K562 (cell line): ENCODE results near the gene TXNIP. TPM values are rescaled to one million over a fixed set of nuclear protein-coding genes. Genes with fewer than 3 reads are reported as not detected.
A peak's percentile ranks its signal among the peaks of the same experiment; 100 is the strongest.

Experiments
- ATAC-seq: fragments of 200-7000 bp; cut with Tn5 transposase; 3 replicates; pipeline ENCODE4 v1.9.1; 2020; ENCODE audit warnings: moderate library complexity
- BruUV-seq: library from RNA; stranded (reverse); fragments of 400-500 nt; replicated peaks from 2 replicates; lab custom pipeline; 2021; lab: Mats Ljungman, UMichigan
- CTCF ChIA-PET: fragments of 300-600 bp; formaldehyde crosslinking; extraction: SDS; loops from one replicate; lab custom pipeline; 2021; ENCODE audit warnings: low intra/inter-chr PET ratio; lab: Yijun Ruan, JAX
- POLR2A ChIA-PET: fragments of 300-600, 350-650 bp; sonication (Branson Sonifier 250); formaldehyde crosslinking; extraction: SDS; loops from one replicate; lab custom pipeline; 2021; ENCODE audit warnings: antibody characterized with exemption, inconsistent platforms; lab: Yijun Ruan, JAX
- DNase-seq, 4 experiments: peaks; one replicate each; pipeline versions ENCODE4 v3.0.0 to v3.0.0-alpha.2; 2011 to 2018; ENCODE audit warnings: low spot score in 3 of 4, mixed read lengths in 3 of 4; ENCODE audit errors: extremely low read depth in 1 of 4
- FAIRE-seq: peaks from 2 replicates; lab custom pipeline; 2011; peaks lifted over from hg19 to GRCh38; lab: Jason Lieb, UNC
- H2AFZ ChIP-seq: 2 replicates; pipeline ENCODE4 v1.6.0; 2011; ENCODE audit warnings: low read depth, low read length, control low read depth, inconsistent platforms
- H3K27ac ChIP-seq: fragments of 200-600 bp; 3 replicates; pipeline ENCODE4 v1.8.0; 2011; ENCODE audit warnings: low read depth, mild to moderate bottlenecking, control low read depth, inconsistent platforms, low read length, moderate library complexity, mixed read lengths; ENCODE audit errors: extremely low read depth
- H3K27me3 ChIP-seq, 2 experiments: fragments of 300-600 bp in 1 of 2; 2 replicates in 1 of 2; 3 replicates in 1 of 2; pipeline versions ENCODE4 v1.6.0 to v1.8.0; 2011; ENCODE audit warnings: inconsistent platforms in 2 of 2, low read length in 2 of 2, mild to moderate bottlenecking in 1 of 2, mixed read lengths in 1 of 2, moderate library complexity in 1 of 2; ENCODE audit not compliant: control insufficient read depth in 2 of 2, insufficient read depth in 2 of 2
- H3K36me3 ChIP-seq: fragments of 300-600 bp; 3 replicates; pipeline ENCODE4 v1.8.0; 2011; ENCODE audit warnings: mild to moderate bottlenecking, low read length, inconsistent platforms; ENCODE audit not compliant: control insufficient read depth, insufficient read depth
- H3K4me1 ChIP-seq, 2 experiments: fragments of 200-600 bp in 1 of 2; replicated peaks in 1 of 2; 2 replicates in 1 of 2; 3 replicates in 1 of 2; pipeline versions ENCODE4 v1.5.1 to v1.8.0; 2011; ENCODE audit warnings: inconsistent platforms in 2 of 2, low read length in 2 of 2, mild to moderate bottlenecking in 1 of 2, mixed read lengths in 1 of 2, moderate library complexity in 1 of 2; ENCODE audit not compliant: control insufficient read depth in 2 of 2, insufficient read depth in 2 of 2
- H3K4me2 ChIP-seq: 2 replicates; pipeline ENCODE4 v1.6.1; 2011; ENCODE audit warnings: low read length, control low read depth, inconsistent platforms, mixed read lengths; ENCODE audit not compliant: insufficient read depth
- H3K4me3 ChIP-seq: fragments of 200-600 bp; sonication (generic), shearing (Covaris generic); 2 replicates; pipeline ENCODE4 v1.5.1; 2016; ENCODE audit warnings: control low read depth, inconsistent platforms
- H3K79me2 ChIP-seq: fragments of 200-600 bp; 3 replicates; pipeline ENCODE4 v1.8.0; 2011; ENCODE audit warnings: low read length, inconsistent platforms; ENCODE audit not compliant: control insufficient read depth, insufficient read depth
- H3K9ac ChIP-seq, 2 experiments: 2 replicates each; pipeline versions ENCODE4 v1.6.0 to v1.6.1; 2011; ENCODE audit warnings: low read depth in 2 of 2, low read length in 2 of 2, control low read depth in 1 of 2, inconsistent platforms in 1 of 2, mild to moderate bottlenecking in 1 of 2, mixed read lengths in 1 of 2; ENCODE audit not compliant: insufficient read depth in 1 of 2
- H3K9me1 ChIP-seq: one replicate; pipeline ENCODE4 v1.6.0; 2011; ENCODE audit warnings: inconsistent platforms, mild to moderate bottlenecking, low read length, moderate library complexity; ENCODE audit not compliant: control insufficient read depth, insufficient read depth
- H3K9me3 ChIP-seq: replicated peaks from 2 replicates; pipeline ENCODE4 v1.5.1; 2011; ENCODE audit warnings: low read depth, low read length, inconsistent platforms; ENCODE audit not compliant: control insufficient read depth, insufficient read depth
- H4K20me1 ChIP-seq: replicated peaks from 2 replicates; pipeline ENCODE4 v1.6.1; 2011; ENCODE audit warnings: low read length, inconsistent platforms, mixed read lengths; ENCODE audit not compliant: control insufficient read depth, insufficient read depth
- E2F6 ChIP-seq, 2 experiments: IDR thresholded peaks; 2 replicates each; pipeline ENCODE4 v1.6.1; 2011; ENCODE audit warnings: borderline replicate concordance in 1 of 2, control low read depth in 1 of 2, low read depth in 1 of 2, low read length in 1 of 2, mild to moderate bottlenecking in 1 of 2, mixed read lengths in 1 of 2, moderate library complexity in 1 of 2; ENCODE audit not compliant: insufficient read depth in 1 of 2, insufficient read length in 1 of 2, poor library complexity in 1 of 2, severe bottlenecking in 1 of 2; ENCODE audit errors: extremely low read depth in 1 of 2
- EGR1 ChIP-seq: fragments of 450-650 bp; conservative IDR thresholded peaks from 2 replicates; pipeline ENCODE4 v1.6.1; 2017; ENCODE audit warnings: mild to moderate bottlenecking
- GATAD2A ChIP-seq: fragments of 450-650 bp; IDR thresholded peaks from 2 replicates; pipeline ENCODE4 v1.6.1; 2017
- L3MBTL2 ChIP-seq: fragments of 450-650 bp; IDR thresholded peaks from 2 replicates; pipeline ENCODE4 v1.6.1; 2016; ENCODE audit warnings: mild to moderate bottlenecking, moderate library complexity
- MAX ChIP-seq: sonication (generic); formaldehyde crosslinking; IDR thresholded peaks from 2 replicates; pipeline ENCODE4 v1.9.0; 2022; ENCODE audit warnings: mild to moderate bottlenecking, missing genetic modification reagents
- MLX ChIP-seq, 2 experiments: fragments of 450-650 bp in 1 of 2; sonication (generic) in 1 of 2; formaldehyde crosslinking; conservative IDR thresholded peaks; 2 replicates each; pipeline versions ENCODE4 v1.4.0 to v1.8.1; 2020 to 2022; ENCODE audit warnings: mild to moderate bottlenecking in 1 of 2, missing genetic modification reagents in 1 of 2
- NRF1 ChIP-seq, 2 experiments: fragments of 450-650 bp; IDR thresholded peaks in 1 of 2; conservative IDR thresholded peaks in 1 of 2; 2 replicates each; pipeline ENCODE4 v1.6.1; 2014; ENCODE audit warnings: mild to moderate bottlenecking in 2 of 2
- SNRNP70 ChIP-seq: fragments of 200-400 bp; formaldehyde crosslinking; optimal IDR thresholded peaks from 2 replicates; pipeline ENCODE3; 2017; ENCODE audit warnings: low read depth, low read length
- SREBF2 ChIP-seq: sonication (generic); formaldehyde crosslinking; IDR thresholded peaks from 2 replicates; pipeline ENCODE4 v1.4.0; 2020; ENCODE audit warnings: mild to moderate bottlenecking, missing genetic modification reagents
- WGBS: fragments of 100-300 bp; shearing (Covaris generic); methylation state at CpG from one replicate; pipeline ENCODE4 v1.1.6; 2016; ENCODE audit warnings: low coverage, mixed read lengths; ENCODE audit not compliant: insufficient coverage; ENCODE audit errors: missing lambda C conversion rate; 5-methylcytosine and 5-hydroxymethylcytosine counted together
- in situ Hi-C: fragments of 300-500 bp; cut with MboI; formaldehyde crosslinking; loops from 4 replicates; pipeline ENCODE4 v1.15.0; 2018; ENCODE audit warnings: inconsistent platforms, mixed read lengths
- intact Hi-C: fragments of 100-400 bp; cut with micrococcal nuclease; formaldehyde crosslinking; loops from 2 replicates; pipeline ENCODE4 v1.14.2; 2022
- polyA plus RNA-seq, 8 experiments: library from polyadenylated mRNA; depleted of rRNA in 4 of 8; stranded (reverse) in 5 of 8; unstranded in 3 of 8; fragments of >200 nt; fragmentation: Nextera tagmentation in 2 of 8; fragmentation: Illumina TruSeq in 1 of 8; extraction: Ambion mirVana in 2 of 8; extraction: Trizol in 1 of 8; gene quantifications; 2 replicates each; pipeline versions ENCODE4 v1.2.1 to v1.2.3, GENCODE V29; 2011 to 2014; ENCODE audit warnings: inconsistent platforms in 1 of 8, missing spikeins in 1 of 8
- total RNA-seq, 7 experiments: library from RNA; depleted of rRNA in 6 of 7; stranded (reverse); fragments of >200 nt in 6 of 7; fragmentation: Illumina TruSeq in 2 of 7; extraction: Trizol in 2 of 7; gene quantifications; 2 replicates each; pipeline versions ENCODE4 v1.2.1 to v1.2.3, GENCODE V29; 2011 to 2021; ENCODE audit warnings: low replicate concordance in 1 of 7

The TXNIP gene
- total and polyA plus RNA-seq, 9 of the 15 experiments (the other 6 are each of a cell fraction or from before 2014, with no cell fraction given): 120 to 499 (median 257) TPM

GRCh38 chr1:145961425-145962156 lies 34.8 kb downstream of the TXNIP start:
- H3K4me1 ChIP-seq: peaks cover 32 to 39% of the 10 kb centered on the region in 2 experiments; a peak in 4 of 5 replicates
- no peak for ATAC-seq
- in situ Hi-C loops (no loop called here), intact Hi-C loops (no loop called here)
- POLR2A ChIA-PET: interaction anchor here (4.0 kb wide), 1 partner anchor 29 kb away, joined by 50 read pairs; no protein-coding TSS in a partner anchor
- CTCF ChIA-PET: no interaction called here
- peak overlapping the region; percentile 46 for H3K4me3 ChIP-seq
- no TSS peak for BruUV-seq
- no peaks in the 10 kb centered on the region; a peak in 1 of 5 replicates for H3K27me3 ChIP-seq
- no peak overlapping the region for H3K27ac ChIP-seq
- DNase-seq: peak in 2 of 4 experiments; percentile 37 to 42
- H3K4me2 ChIP-seq: peak overlapping the region; percentile 86
- H3K9ac ChIP-seq: peak overlapping the region; percentile 48 to 87; a peak in 3 of 4 replicates
- WGBS: 80% methylated on average over 40 of the region's 57 CpGs
- no peaks in the 10 kb centered on the region for H3K36me3 ChIP-seq
- no peaks in the 10 kb centered on the region for H3K9me1 ChIP-seq
- H3K9me3 ChIP-seq: no peaks in the 10 kb centered on the region; the same call in 1 of the 2 replicates
- no peak for FAIRE-seq
- peaks cover 32% of the 10 kb centered on the region for H3K79me2 ChIP-seq
- no peaks in the 10 kb centered on the region for H4K20me1 ChIP-seq
- peak overlapping the region; percentile 85 for H2AFZ ChIP-seq
- TF ChIP-seq GATAD2A (no peak), MLX (CRISPR knock-in tag; conservative IDR thresholded peaks at IDR 0.05) (no peak), MAX (CRISPR knock-in tag) (peak; percentile 45), SNRNP70 (no peak), NRF1 (conservative IDR thresholded peaks at IDR 0.05 in 1 of 2, IDR thresholded peaks at IDR 0.05 in 1 of 2) (peak; percentile 66 to 67), L3MBTL2 (peak; percentile 43; the same call in 1 of the 2 replicates), EGR1 (0 out of 2 replicates have a peak, but pooled peaks have one; percentile 27), E2F6 (IDR thresholded peaks at IDR 0.05; ENCODE audit: borderline replicate concordance in 1 of 2, extremely low read depth in 1 of 2, insufficient read depth in 1 of 2, insufficient read length in 1 of 2, low read depth in 1 of 2, low read length in 1 of 2, poor library complexity in 1 of 2, severe bottlenecking in 1 of 2) (peak; percentile 26 to 77), SREBF2 (CRISPR knock-in tag) (peak; percentile 17; the same call in 1 of the 2 replicates)
